Measurements from ENCODE around the gene TNRC18.
"Not testable (repeated sequence)": the region's sequence is repeated elsewhere in the genome, so short reads cannot be mapped to it uniquely, and the experiment has no call there.

The TNRC18 gene

GRCh38 chr7:5348134-5349004, 75.3 kb downstream of the TNRC18 start:
- no peak for DNase-seq

DNA sequence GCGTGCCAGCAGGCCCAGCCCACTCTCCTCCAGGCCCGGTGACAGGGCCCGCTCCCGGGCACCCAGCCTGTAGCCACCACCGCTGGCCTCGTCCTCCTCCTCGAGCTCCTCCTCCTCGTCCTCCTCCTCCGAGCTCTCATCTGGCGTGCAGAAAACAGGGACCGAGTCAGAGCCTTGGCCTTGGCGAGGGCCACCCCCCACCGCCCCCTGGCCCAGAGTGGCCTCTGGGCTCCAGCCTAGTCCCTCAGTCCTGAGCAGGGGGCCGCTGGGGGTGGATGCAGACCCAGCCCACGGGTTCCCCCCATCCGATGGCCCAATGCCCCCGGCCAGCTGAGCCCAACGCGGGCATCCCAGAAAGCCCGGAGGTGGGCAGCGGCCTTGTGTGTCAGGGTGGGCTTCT, 78.0 kb downstream of the TNRC18 start:
- no peak for DNase-seq

DNA sequence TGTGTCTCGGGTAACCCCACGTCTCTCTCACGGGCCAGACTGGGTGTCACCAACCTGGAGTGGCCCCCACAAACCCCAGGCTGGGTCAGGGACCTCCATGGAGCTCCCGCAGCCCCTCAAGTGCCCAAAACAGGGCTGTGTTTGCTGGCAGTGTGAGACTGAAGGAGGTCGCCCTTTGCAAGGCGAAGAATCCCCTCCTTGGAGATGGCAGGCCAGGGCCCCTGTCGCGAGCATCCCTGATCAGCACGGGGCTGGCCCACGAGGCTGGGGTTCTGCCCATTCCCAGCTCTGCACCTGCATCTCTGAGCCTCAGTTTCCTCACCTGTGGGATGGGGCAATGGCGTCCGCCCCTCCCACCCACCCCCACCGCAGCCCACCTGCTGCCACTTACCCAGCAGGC, 78.5 kb downstream of the TNRC18 start:
- no peak for DNase-seq

DNA sequence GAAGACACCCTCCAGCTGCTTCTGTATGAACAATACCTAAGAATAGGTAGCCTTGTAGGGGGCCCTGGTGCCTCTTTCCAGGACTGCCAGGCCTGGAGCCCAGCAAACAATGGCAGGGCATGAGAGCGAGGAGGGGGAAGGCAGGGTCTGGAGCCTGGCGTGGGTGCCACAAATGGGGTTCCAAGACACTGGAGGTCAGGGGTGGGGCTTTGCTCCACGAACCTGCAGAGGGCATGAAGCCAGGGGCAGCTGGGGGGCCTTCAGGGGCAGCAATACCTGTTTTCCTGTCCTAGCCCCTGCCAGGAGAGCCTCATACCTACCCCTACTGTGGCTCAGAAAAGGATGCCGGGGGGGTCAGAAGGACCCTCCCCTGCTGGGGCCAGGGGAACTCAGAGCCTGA, 79.3 kb downstream of the TNRC18 start:
- no peak for DNase-seq

GRCh38 chr7:5343884-5344283, 79.8 kb downstream of the TNRC18 start:
- DNase-seq, result no peak

DNA sequence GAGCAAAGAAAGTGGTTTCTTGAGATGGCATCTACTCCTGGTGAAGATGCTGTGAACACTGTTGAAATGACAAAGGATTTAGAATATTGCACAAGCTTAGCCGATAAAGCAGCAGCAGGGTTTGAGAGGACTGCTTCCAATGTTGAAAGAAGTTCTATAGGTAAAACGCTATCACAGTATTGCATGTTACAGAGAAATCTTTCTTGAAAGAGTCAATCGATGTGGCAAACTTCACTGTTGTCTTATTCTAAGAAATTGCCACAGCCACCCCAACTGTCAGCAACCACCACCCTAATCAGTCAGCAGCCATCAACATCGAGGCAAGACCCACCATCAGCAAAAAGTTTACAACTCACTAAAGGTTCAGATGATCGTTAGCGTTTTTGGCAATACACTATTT, 81.0 kb downstream of the TNRC18 start:
- no peak for DNase-seq

- DNase-seq, result no peak
Measured at GRCh38 chr7:5339955-5340354, 83.7 kb downstream of the TNRC18 start.

GRCh38 chr7:5337047-5337446, 86.6 kb downstream of the TNRC18 start:
- DNase-seq, result no peak

DNA sequence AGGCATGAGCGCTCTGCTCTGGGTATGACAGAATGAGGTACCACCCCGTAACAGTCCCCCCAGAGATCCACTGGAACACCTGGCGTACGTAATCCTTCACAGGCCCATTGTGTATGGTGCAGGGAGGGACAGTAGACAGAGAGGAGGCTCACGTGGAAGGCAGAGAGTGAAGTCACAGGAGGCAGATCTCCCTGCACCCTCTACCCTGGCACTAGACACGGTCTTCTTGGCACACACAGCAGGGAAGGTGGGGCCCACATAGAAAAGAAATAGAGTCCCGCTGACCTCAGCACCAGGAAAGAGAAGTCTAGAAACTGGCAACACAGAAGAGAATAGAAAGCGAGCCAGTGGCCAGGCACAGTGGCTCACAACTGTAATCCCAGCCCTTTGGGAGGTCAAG, 89.0 kb downstream of the TNRC18 start:
- no peak for DNase-seq

DNA sequence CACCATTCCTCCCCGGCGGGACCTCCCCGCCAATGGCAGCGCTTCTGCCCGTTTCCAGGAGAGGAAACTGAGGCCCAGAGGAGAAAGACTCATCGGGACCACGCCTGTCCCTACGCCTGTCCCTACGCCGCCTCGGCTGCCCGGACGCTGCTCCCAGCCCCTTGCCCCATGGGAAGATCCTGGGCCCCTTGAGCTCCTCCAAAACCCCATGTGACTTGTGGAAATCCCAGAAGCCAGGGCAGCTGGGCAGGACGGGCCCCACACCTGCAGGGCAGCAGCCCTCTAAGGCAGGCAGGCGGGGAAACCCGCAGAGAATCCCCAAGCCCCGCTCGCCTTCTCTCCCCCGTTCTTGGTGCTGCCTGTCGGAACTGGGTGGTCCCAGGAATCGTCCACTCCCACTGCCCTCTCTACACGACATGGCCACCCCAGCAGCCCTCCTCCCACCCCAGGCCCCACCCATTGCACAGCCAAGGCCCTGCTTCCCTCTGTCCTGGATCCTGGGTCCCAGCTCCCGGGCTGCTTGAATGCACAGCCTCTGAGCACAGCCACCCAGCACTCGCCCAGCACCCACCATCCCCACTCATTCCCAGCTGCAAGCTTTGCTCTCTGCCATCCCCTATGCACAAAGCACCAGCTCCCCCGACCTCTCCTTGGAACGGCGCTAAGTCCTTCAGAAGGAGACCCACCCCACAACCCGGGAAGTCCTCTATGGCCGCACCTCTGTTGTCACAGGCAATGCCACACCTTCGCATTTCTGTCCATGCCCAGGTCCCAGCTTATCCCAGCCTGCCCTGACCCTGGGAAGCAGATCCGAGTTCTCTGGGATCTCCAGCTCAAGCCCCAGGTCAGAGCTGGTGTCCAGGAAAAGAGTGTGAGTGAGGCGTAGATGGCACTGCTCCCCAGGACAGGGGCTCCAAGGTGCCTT, 90.3 kb downstream of the TNRC18 start:
- no peak for DNase-seq

- no peak for DNase-seq
Measured at GRCh38 chr7:5332579-5332978, 91.1 kb downstream of the TNRC18 start.

DNA sequence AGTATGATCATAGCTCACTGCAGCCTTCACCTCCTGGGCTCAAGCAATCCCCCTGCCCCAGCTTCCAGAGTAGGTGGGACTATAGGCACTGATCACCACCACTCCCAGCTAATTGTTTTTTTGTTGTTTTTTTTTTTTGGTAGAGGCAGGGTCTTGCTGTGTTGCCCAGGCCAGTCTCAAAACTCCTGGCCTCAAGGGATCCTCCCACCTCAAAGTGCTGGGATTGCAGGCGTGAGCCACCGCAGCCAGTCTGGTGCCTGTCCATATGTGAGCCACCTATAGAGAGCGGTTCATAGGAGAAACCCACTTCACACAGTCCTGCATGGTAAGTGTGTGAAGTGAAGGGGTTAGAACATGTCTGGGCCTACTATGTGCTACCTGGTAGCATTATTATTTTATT, 93.3 kb downstream of the TNRC18 start:
- DNase-seq, result no peak

DNA sequence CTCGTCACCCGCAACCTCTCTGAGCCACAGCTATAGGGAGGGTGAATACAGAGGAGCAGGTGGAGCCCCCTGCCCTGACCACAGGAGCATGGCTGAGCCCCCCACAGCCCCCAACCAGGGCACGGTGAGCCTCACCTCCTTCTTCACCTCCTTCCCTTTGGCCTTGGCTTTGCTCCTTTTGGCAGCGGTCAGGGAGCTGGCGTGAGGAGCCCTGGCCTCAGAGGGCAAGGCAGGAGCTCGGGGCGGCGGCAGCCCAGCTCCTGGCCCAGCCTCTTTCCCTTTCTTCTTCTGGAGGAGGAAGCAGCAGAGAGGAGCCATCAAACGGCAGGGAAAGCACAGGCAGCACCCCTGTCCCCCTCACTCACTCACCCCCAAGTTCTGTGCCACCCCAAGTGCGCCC, 98.7 kb downstream of the TNRC18 start:
- no peak for DNase-seq

DNA sequence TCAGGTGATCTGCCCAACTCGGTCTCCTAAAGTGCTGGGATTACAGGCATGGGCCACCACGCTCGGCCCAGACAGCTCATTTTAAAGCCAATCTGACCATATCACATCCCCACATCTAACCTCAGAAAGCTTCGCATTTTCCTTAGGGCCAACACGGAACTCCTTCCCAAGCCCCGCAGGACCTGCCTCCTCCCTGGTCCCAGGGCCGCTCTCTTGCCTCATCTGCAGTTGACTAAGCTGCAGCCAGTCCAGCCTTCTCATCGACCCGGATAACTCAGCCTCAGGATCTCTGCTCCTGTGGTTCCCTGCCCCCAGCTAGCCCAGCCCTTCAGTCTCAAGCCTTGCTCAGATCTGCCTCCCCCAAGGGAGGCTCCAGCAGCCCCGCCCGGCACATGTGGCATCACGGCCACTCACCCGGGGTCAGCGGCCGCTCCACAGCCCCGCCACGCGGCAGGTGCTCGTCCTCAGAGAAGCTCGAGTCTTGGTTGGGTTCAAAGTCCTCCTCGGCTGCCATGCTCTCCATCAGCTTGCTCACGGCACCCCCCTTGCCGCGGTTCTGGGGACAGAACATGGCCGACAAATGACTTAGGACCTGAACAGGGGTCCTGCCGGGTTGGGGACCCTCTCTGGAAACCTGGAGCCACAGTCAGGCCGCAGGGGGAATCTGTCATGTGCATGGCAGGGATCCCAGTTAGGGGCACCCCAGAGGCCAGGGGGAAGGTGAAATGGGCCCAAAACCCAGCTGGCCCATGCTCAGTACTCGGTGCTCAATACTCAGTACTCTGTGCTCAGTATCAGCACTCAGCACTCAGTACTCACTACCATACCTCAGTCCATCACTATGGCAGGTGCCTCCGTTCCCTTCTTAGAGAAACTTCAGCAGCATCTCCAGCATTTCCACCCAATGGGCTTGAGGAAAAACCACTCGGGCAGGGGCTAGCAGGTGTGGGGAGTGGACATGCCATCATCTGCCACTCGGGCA, 99.5 kb downstream of the TNRC18 start:
- DNase-seq, result not testable (repeated sequence)

GRCh38 chr7:5322621-5323410, 100.8 kb downstream of the TNRC18 start:
- DNase-seq, result no peak

DNA sequence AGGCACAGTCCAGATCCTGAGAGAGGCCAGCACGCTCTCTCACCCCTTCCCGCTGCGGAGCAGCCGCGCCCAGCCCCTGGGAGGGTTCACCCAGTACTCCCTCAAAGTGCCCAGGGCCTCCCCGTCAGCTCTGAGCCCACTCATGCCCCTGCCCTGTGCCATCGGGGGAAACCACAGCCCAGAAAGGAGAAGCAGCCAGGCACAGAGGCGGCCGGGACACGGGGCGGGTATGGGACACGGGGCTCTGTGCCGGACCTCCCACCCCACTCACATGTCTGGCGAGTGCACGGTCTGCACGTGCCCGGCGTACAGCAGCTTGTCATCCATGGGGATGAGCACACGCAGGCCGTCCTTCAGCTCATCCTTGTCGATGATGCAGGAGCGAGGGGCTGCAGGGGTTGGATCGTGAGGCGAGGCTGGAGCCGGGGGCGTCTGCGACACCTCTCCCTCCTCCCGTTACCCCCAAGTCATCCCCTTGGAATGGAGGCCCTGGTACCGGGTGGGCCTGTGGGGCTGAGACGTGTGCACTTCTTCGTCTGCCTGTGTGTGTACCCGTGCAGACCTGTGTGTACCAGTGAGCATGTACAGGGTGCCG, 102.7 kb downstream of the TNRC18 start:
- no peak for DNase-seq

GRCh38 chr7:5320391-5320790, 103.2 kb downstream of the TNRC18 start:
- no peak for DNase-seq

DNA sequence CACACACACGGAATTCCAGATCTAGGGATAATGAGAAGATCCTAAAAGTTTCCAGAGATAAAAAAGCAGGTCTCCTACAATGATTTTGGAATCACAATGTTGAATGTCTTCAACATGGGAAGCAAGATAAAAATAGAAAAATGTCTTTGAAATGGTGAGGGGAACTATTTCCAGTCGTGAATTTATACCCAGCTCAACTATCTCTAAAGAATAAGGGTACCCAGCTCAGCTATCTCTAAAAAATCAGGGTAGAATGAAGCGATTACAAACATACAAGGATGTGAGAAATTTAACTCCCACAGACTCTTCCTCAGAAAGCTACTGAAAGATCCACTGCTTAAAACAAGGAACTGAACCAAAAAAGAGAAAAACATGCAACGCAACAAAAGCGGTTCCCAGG, 105.0 kb downstream of the TNRC18 start:
- DNase-seq, result not testable (repeated sequence)

- no peak for DNase-seq
Measured at GRCh38 chr7:5315761-5316160, 107.9 kb downstream of the TNRC18 start.

- no peak for DNase-seq
Measured at GRCh38 chr7:5314864-5315263, 108.8 kb downstream of the TNRC18 start.
